PC-3 (cell line): ENCODE measurements around the gene EIF6. TPM values are rescaled to one million over a fixed set of nuclear protein-coding genes. Genes with fewer than 3 reads are reported as not detected.

Experiments used
- ATAC-seq: fragments of 200-7000 bp; cut with Tn5 transposase; 2 replicates; pipeline ENCODE4 v1.9.1; 2020; ENCODE audit warnings: mild to moderate bottlenecking, moderate library complexity
- BruUV-seq: library from RNA; stranded (reverse); fragments of 400-500 nt; replicated peaks from 2 replicates; lab custom pipeline; 2021; lab: Mats Ljungman, UMichigan
- CTCF ChIA-PET: fragments of 300-600 bp; sonication (Branson Sonifier 250); formaldehyde crosslinking; loops from one replicate; lab custom pipeline; 2022; ENCODE audit warnings: antibody characterized with exemption; lab: Charles Lee
- POLR2A ChIA-PET: fragments of 300-600 bp; sonication (Branson Sonifier 250); formaldehyde crosslinking; loops from one replicate; lab custom pipeline; 2022; ENCODE audit warnings: antibody characterized with exemption; ENCODE audit not compliant: unreplicated experiment; lab: Charles Lee
- DNase-seq: peaks from one replicate; pipeline ENCODE4 v3.0.0-alpha.2; 2015
- H2AFZ ChIP-seq: fragments of 300-600 bp; sonication (generic); 2 replicates; pipeline ENCODE4 v1.6.0; 2016; ENCODE audit warnings: antibody characterized with exemption, low read length
- H3F3A ChIP-seq: fragments of 300-600 bp; sonication (generic); one replicate; pipeline ENCODE4 v1.6.0; 2017; ENCODE audit warnings: antibody characterized with exemption, low read length, control low read depth, mild to moderate bottlenecking; ENCODE audit not compliant: unreplicated experiment
- H3K27ac ChIP-seq: fragments of 300-600 bp; sonication (generic); 2 replicates; pipeline ENCODE4 v1.5.1; 2016; ENCODE audit warnings: mild to moderate bottlenecking, low read length
- H3K27me3 ChIP-seq: fragments of 300-600 bp; sonication (generic); 2 replicates; pipeline ENCODE4 v1.6.1; 2016; ENCODE audit warnings: low read length, mixed read lengths
- H3K36me3 ChIP-seq: fragments of 300-600 bp; sonication (generic); 2 replicates; pipeline ENCODE4 v1.6.1; 2016; ENCODE audit warnings: low read depth, mixed run types, low read length, mixed read lengths
- H3K4me1 ChIP-seq: fragments of 300-600 bp; sonication (generic); 2 replicates; pipeline ENCODE4 v1.5.1; 2016; ENCODE audit warnings: low read length; ENCODE audit not compliant: insufficient read depth
- H3K4me2 ChIP-seq: fragments of 300-600 bp; sonication (generic); 2 replicates; pipeline ENCODE4 v1.6.0; 2016; ENCODE audit warnings: low read length
- H3K4me3 ChIP-seq: fragments of 300-600 bp; sonication (generic); 2 replicates; pipeline ENCODE4 v1.5.1; 2016; ENCODE audit warnings: mild to moderate bottlenecking, low read length, mixed read lengths
- H3K79me2 ChIP-seq: fragments of 300-600 bp; sonication (generic); 2 replicates; pipeline ENCODE4 v1.6.1; 2017; ENCODE audit warnings: low read length, mixed read lengths
- H3K9ac ChIP-seq: fragments of 300-600 bp; sonication (generic); 2 replicates; pipeline ENCODE4 v1.6.0; 2016; ENCODE audit warnings: mild to moderate bottlenecking, low read length
- H3K9me2 ChIP-seq: fragments of 300-600 bp; sonication (generic); replicated peaks from 2 replicates; pipeline ENCODE4 v1.6.1; 2016; ENCODE audit warnings: mixed run types, low read length, mixed read lengths
- H3K9me3 ChIP-seq: fragments of 300-600 bp; sonication (generic); 2 replicates; pipeline ENCODE4 v1.6.1; 2016; ENCODE audit warnings: low read length, mixed read lengths
- H4K20me1 ChIP-seq: fragments of 300-600 bp; sonication (generic); 2 replicates; pipeline ENCODE4 v1.6.1; 2016; ENCODE audit warnings: low read length, mixed read lengths
- EZH2 ChIP-seq: fragments of 300-600 bp; sonication (generic); IDR thresholded peaks from one replicate; pipeline ENCODE4 v1.6.1; 2017; ENCODE audit warnings: antibody characterized with exemption, mild to moderate bottlenecking, low read length; ENCODE audit not compliant: unreplicated experiment
- EZH2phosphoT487 ChIP-seq: fragments of 300-600 bp; sonication (generic); IDR thresholded peaks from 2 replicates; pipeline ENCODE4 v1.6.1; 2018; ENCODE audit warnings: mild to moderate bottlenecking, antibody characterized with exemption, low read length, borderline replicate concordance
- intact Hi-C: fragments of 100-400 bp; cut with micrococcal nuclease; formaldehyde crosslinking; loops from 2 replicates; pipeline ENCODE4 v1.9.0; 2023
- total RNA-seq: library from RNA; depleted of rRNA; stranded (reverse); fragments of >200 nt; gene quantifications from 2 replicates; pipeline ENCODE4 v1.2.3, GENCODE V29; 2014
- TF ChIP-seq, protein P1 (sequence below): fragments of 300-600 bp; sonication (generic); conservative IDR thresholded peaks from 2 replicates; pipeline ENCODE4 v1.5.1; 2017; ENCODE audit warnings: antibody characterized with exemption, low read depth, mild to moderate bottlenecking, low read length

Gene EIF6
- total RNA-seq, 1 experiment from 2014 or later: 292 TPM

DNA sequence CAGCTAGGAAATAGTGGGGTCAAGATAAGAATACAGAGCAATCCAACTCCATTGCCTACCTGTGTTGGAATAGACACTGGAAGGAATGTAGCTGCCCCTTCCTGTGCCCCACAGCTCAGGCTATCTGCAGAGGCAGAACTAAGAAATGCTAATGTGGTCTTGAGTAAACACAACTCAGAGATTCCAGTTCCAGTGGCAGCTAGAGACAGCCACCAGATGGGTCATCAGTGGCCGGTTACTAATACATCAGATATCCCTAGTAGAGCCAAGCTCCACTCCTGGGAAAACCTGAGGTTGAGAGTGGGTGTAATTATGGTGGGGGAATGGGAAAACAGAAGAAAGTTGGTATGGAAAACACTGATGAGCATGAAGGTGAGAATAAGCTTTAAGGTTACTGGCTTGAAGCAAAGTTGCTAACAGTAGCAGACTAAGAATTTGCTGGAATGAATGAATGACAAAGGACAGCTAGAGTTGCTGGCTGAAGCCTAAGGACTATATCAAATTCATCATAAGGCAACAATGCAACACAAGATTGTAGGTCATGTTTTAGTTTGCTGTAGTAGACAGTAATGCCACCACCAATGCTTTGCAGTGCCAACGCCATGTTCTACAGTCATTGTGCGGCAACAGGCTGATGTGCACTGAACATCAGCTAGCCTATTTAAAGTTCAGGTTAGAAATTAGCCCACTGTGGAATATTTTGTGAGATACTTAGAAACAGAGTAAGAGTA is 36.0 kb upstream of the EIF6 start:
- Histone ChIP-seq H3K9ac (peak overlapping the region; percentile 76), H3K4me2 (peak overlapping the region; percentile 64)

DNA sequence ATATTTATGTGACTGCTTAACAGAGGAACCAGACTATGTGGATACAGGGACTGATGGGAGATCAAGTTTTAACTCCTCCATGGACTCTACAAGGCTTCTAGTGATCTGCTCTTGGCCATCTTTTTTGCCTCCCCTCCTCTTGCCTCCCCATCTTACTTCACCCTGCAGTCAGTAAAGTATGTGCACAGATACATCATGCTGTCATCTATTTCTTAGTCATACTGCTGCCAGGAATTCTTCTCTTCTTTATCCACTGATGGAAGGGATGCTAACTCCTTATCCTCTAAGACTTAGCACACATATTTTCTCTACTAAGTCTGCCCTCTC is 35.3 kb upstream of the EIF6 start:
- peak overlapping the region; percentile 95 for H3K27ac ChIP-seq
- TSS peak; percentile 18 for BruUV-seq
- DNase-seq (peak; percentile 59), ATAC-seq (peak; percentile 21)
- no peaks in the 10 kb centered on the region for H3K9me3 ChIP-seq
- peak overlapping the region; percentile 76 for H3K9ac ChIP-seq
- no peaks in the 10 kb centered on the region for H3K27me3 ChIP-seq
- H3K9me2 ChIP-seq: no peaks in the 10 kb centered on the region
- peaks cover 3% of the 10 kb centered on the region for H3F3A ChIP-seq
- CTCF ChIA-PET: interaction anchor here (0.6 to 1.2 kb wide), 2 partner anchors 14 to 119 kb away, joined by 3 to 5 read pairs; no protein-coding TSS in a partner anchor
- peak overlapping the region; percentile 64 for H3K4me2 ChIP-seq
- TF ChIP-seq EZH2phosphoT487 (no peak), EZH2 (no peak)
- TF ChIP-seq, protein P1, sequence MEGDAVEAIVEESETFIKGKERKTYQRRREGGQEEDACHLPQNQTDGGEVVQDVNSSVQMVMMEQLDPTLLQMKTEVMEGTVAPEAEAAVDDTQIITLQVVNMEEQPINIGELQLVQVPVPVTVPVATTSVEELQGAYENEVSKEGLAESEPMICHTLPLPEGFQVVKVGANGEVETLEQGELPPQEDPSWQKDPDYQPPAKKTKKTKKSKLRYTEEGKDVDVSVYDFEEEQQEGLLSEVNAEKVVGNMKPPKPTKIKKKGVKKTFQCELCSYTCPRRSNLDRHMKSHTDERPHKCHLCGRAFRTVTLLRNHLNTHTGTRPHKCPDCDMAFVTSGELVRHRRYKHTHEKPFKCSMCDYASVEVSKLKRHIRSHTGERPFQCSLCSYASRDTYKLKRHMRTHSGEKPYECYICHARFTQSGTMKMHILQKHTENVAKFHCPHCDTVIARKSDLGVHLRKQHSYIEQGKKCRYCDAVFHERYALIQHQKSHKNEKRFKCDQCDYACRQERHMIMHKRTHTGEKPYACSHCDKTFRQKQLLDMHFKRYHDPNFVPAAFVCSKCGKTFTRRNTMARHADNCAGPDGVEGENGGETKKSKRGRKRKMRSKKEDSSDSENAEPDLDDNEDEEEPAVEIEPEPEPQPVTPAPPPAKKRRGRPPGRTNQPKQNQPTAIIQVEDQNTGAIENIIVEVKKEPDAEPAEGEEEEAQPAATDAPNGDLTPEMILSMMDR: no peak
- POLR2A ChIA-PET: no interaction called here
- H3K36me3 ChIP-seq: no peaks in the 10 kb centered on the region
- H3K4me1 ChIP-seq: peaks cover 54% of the 10 kb centered on the region
- 0 out of 2 replicates have a peak, but pooled peaks cover 8% of the 10 kb centered on the region for H3K79me2 ChIP-seq
- H3K4me3 ChIP-seq: no peak overlapping the region
- H2AFZ ChIP-seq: no peak overlapping the region
- intact Hi-C loops: loop anchor here (1.0 to 2.0 kb wide), 3 partner anchors 12 to 19 kb away; no protein-coding TSS in a partner anchor
- H4K20me1 ChIP-seq: no peaks in the 10 kb centered on the region

More for the DNA sequence above, 36.0 kb upstream of the EIF6 start:
- POLR2A ChIA-PET: interaction anchor here (0.6 to 0.8 kb wide), 2 partner anchors 18 to 37 kb away, joined by 3 to 5 read pairs; no protein-coding TSS in a partner anchor
- Histone ChIP-seq H3K79me2 (0 out of 2 replicates have a peak, but pooled peaks cover 8% of the 10 kb centered on the region), H3K9me2 (no peaks in the 10 kb centered on the region), H3K4me3 (no peak overlapping the region), H3F3A (peaks cover 3% of the 10 kb centered on the region), H3K4me1 (peaks cover 49% of the 10 kb centered on the region), H4K20me1 (no peaks in the 10 kb centered on the region), H3K27ac (peak overlapping the region; percentile 95), H2AFZ (no peak overlapping the region), H3K9me3 (no peaks in the 10 kb centered on the region), H3K36me3 (no peaks in the 10 kb centered on the region), H3K27me3 (no peaks in the 10 kb centered on the region)
- DNase-seq: peak; percentile 91
- CTCF ChIA-PET: interaction anchor here (0.6 to 1.2 kb wide), 2 partner anchors 15 to 119 kb away, joined by 3 to 5 read pairs; no protein-coding TSS in a partner anchor
- TF ChIP-seq EZH2phosphoT487 (no peak), EZH2 (no peak)
- TF ChIP-seq, protein P1: no peak
- intact Hi-C loops: loop anchor here (1.0 kb wide), 1 partner anchor 19 kb away; no protein-coding TSS in a partner anchor
- no TSS peak for BruUV-seq
- peak; percentile 25 for ATAC-seq
